Vagina (tissue), 2 donors: ENCODE measurements around the gene SEC31B. TPM values are rescaled to one million over a fixed set of nuclear protein-coding genes. Genes with fewer than 3 reads are reported as not detected.

ENCODE experiments used
- DNase-seq, 2 donors: peaks; one replicate each; pipeline ENCODE4 v3.0.0-alpha.2; 2017; ENCODE audit errors: extremely low spot score in 2 of 2
- H3K27ac ChIP-seq: fragments of 200-600 bp; sonication (generic); one replicate; pipeline ENCODE4 v1.5.1; 2019
- H3K27me3 ChIP-seq: fragments of 200-600 bp; sonication (generic); one replicate; pipeline ENCODE4 v1.5.1; 2019
- H3K36me3 ChIP-seq, 2 donors: fragments of 200-600 bp; sonication (generic); one replicate each; pipeline ENCODE4 v1.5.1; 2017 to 2019
- H3K4me1 ChIP-seq: fragments of 200-600 bp; sonication (generic); one replicate; pipeline ENCODE4 v1.5.1; 2019
- H3K4me3 ChIP-seq, 2 donors: fragments of 200-600 bp; sonication (generic); 1 replicate in 1 of 2; 2 replicates in 1 of 2; pipeline ENCODE4 v1.5.1; 2016 to 2019
- H3K9me3 ChIP-seq: fragments of 200-600 bp; sonication (generic); one replicate; pipeline ENCODE4 v1.5.1; 2019
- CTCF ChIP-seq, 3 experiments: fragments of 450-650 bp in 2 of 3; fragments of 200-600 bp in 1 of 3; sonication (generic) in 1 of 3; IDR thresholded peaks; one replicate each; pipeline ENCODE4 v1.5.1; 2017 to 2019; ENCODE audit warnings: antibody characterized with exemption in 3 of 3, mild to moderate bottlenecking in 2 of 3, moderate library complexity in 2 of 3
- POLR2A ChIP-seq, 2 donors: fragments of 450-650 bp; IDR thresholded peaks; one replicate each; pipeline ENCODE4 v1.6.1; 2017; ENCODE audit warnings: antibody characterized with exemption in 2 of 2, mild to moderate bottlenecking in 2 of 2, moderate library complexity in 2 of 2
- POLR2AphosphoS5 ChIP-seq, 2 donors: sonication (generic); formaldehyde crosslinking; IDR thresholded peaks; one replicate each; pipeline ENCODE4 v1.9.0; 2017; ENCODE audit warnings: antibody characterized with exemption in 2 of 2, mild to moderate bottlenecking in 2 of 2, low read depth in 1 of 2; ENCODE audit not compliant: insufficient read depth in 1 of 2
- intact Hi-C: fragments of 100-400 bp; cut with DNase I; formaldehyde crosslinking; loops from one replicate; pipeline ENCODE4 v1.15.1; 2023
- total RNA-seq: library from RNA; depleted of rRNA; stranded (reverse); fragments of >200 nt; gene quantifications from one replicate; pipeline ENCODE4 v1.2.3, GENCODE V29; 2016

The SEC31B gene
- total RNA-seq, 1 donor from 2014 or later = 6.4 TPM

GRCh38 chr10:100462709-100463108, 57.0 kb downstream of the SEC31B start, which contains the start of gene WNT8B:
TSS of gene WNT8B (plus strand) at chr10:100463009. CDS start at chr10:100463169, 160 bp downstream.
- no peak for TF ChIP-seq CTCF (IDR thresholded peaks at IDR 0.05)
- no peaks in the 10 kb centered on the region for H3K27me3 ChIP-seq
- no peaks in the 10 kb centered on the region for H3K36me3 ChIP-seq
- intact Hi-C loops = no loop called here
- H3K9me3 ChIP-seq = no peaks in the 10 kb centered on the region
- no peak for DNase-seq
- no peaks in the 10 kb centered on the region for H3K4me1 ChIP-seq
- H3K4me3 ChIP-seq = no peak within 1 kb of the TSS
- H3K27ac ChIP-seq = no peak within 1 kb of the TSS

- Histone ChIP-seq H3K27me3 (no peaks in the 10 kb centered on the region), H3K27ac (no peak overlapping the region), H3K4me3 (no peak overlapping the region), H3K36me3 (no peaks in the 10 kb centered on the region), H3K4me1 (no peaks in the 10 kb centered on the region), H3K9me3 (no peaks in the 10 kb centered on the region)
- intact Hi-C loops = no loop called here
- no peak for TF ChIP-seq POLR2AphosphoS5 (IDR thresholded peaks at IDR 0.05; ENCODE audit: insufficient read depth in 1 of 2, low read depth in 1 of 2)
- TF ChIP-seq POLR2A (IDR thresholded peaks at IDR 0.05) = no peak
- no peak for TF ChIP-seq CTCF (IDR thresholded peaks at IDR 0.05)
- no peak for DNase-seq
Observed at GRCh38 chr10:100448951-100449350, 70.7 kb downstream of the SEC31B start.

GRCh38 chr10:100447663-100448062, 72.0 kb downstream of the SEC31B start:
- Histone ChIP-seq H3K27me3 (no peaks in the 10 kb centered on the region), H3K9me3 (no peaks in the 10 kb centered on the region), H3K36me3 (no peaks in the 10 kb centered on the region), H3K4me1 (no peaks in the 10 kb centered on the region), H3K4me3 (no peak overlapping the region), H3K27ac (no peak overlapping the region)
- DNase-seq = no peak
- no peak for TF ChIP-seq POLR2AphosphoS5 (IDR thresholded peaks at IDR 0.05; ENCODE audit: insufficient read depth in 1 of 2, low read depth in 1 of 2)
- TF ChIP-seq CTCF (IDR thresholded peaks at IDR 0.05) = no peak
- intact Hi-C loops = no loop called here

GRCh38 chr10:100446130-100446761, 73.4 kb downstream of the SEC31B start:
- no peak for DNase-seq
- no peaks in the 10 kb centered on the region for H3K9me3 ChIP-seq
- H3K36me3 ChIP-seq = no peaks in the 10 kb centered on the region
- intact Hi-C loops = no loop called here
- TF ChIP-seq POLR2AphosphoS5 (IDR thresholded peaks at IDR 0.05; ENCODE audit: insufficient read depth in 1 of 2, low read depth in 1 of 2) = no peak
- TF ChIP-seq CTCF (IDR thresholded peaks at IDR 0.05) = no peak
- TF ChIP-seq POLR2A (IDR thresholded peaks at IDR 0.05) = no peak
- H3K27ac ChIP-seq = no peak overlapping the region
- no peaks in the 10 kb centered on the region for H3K27me3 ChIP-seq
- H3K4me3 ChIP-seq = no peak overlapping the region
- no peaks in the 10 kb centered on the region for H3K4me1 ChIP-seq

- Histone ChIP-seq H3K9me3 (no peaks in the 10 kb centered on the region), H3K4me1 (no peaks in the 10 kb centered on the region), H3K4me3 (no peak overlapping the region), H3K27ac (no peak overlapping the region), H3K36me3 (no peaks in the 10 kb centered on the region), H3K27me3 (no peaks in the 10 kb centered on the region)
- intact Hi-C loops = no loop called here
- DNase-seq = no peak
- TF ChIP-seq CTCF (IDR thresholded peaks at IDR 0.05) = no peak
- no peak for TF ChIP-seq POLR2AphosphoS5 (IDR thresholded peaks at IDR 0.05; ENCODE audit: insufficient read depth in 1 of 2, low read depth in 1 of 2)
- no peak for TF ChIP-seq POLR2A (IDR thresholded peaks at IDR 0.05)
Observed at GRCh38 chr10:100442548-100442947, 77.1 kb downstream of the SEC31B start.
